Astrocyte of the hippocampus (primary cell): ENCODE measurements around the gene AK4.
"Not testable (repeated sequence)": the region's sequence is repeated elsewhere in the genome, so short reads cannot be mapped to it uniquely, and the experiment has no call there.

ENCODE experiments used
- DNase-seq: peaks from one replicate; pipeline ENCODE4 v3.0.0; 2011; ENCODE audit warnings: low read depth, low spot score

The AK4 gene

DNA sequence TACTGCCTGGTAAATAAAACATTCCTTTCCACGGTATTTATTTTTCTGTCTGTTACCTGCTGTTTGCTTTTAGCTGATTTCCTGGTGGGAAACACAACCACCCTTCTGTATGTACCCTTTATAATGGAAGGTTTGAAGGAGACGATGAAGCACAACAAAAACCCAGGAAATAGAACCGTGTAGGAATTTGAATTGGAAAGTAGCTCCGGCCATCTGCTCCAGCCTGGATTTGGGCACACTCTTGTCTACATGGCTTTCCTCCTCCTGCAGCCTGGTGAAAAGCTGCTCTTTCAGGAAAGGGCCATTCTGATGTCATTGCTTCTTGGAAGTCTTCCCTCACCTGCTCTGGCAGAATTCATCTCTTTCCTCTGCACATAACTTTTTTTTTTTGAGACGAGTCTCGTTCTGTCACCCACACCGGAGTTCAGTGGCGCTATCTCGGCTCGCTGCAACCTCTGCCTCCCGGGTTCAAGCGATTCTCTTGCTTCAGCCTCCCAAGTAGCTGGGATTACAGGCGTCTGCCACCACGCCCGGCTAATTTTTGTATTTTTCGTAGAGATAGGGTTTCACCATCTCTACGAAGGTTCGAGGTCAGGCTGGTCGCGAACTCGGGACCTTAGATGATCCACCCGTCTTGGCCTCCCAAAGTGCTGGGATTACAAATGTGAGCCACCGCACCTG is 2.7 kb downstream of the AK4 start:
- DNase-seq: no peak

DNA sequence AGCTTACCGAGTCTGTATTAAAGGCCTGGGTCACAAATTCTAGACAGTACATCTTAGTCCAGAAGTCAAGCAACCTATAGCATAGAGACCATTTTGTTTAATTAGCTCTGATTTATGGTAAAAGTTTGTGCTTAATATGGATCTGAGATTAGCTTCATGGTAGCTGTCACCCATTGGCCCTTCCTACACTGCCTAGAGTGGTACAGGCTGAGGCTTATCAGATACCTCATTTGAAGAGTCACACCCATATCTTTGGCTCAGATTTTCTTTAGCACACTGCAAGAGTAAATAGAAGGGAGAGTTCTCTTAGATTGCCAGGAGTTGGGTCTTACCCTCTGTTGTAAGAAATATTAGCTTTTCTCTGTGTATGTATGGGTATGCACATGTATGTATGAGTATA is 3.6 kb downstream of the AK4 start:
- DNase-seq: no peak

DNA sequence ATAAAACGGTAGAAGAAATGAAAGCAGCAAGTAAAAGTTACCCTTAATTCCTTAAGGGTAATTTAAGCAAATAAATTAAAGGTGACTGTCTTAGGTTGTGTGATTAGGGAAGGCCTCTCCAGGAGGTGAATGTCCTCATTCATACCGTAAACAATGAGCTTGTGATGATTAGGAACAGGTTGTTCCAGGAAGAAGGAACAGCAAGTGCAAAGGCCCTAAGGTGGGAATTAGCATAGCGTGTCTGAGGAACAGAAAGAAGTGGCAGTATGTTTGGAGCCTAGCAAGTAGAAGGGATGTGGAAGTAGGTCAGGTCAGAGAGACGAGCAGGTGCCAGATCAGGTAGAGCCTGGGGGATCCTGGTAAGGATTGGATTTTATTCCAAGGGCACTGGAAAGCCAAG is 5.6 kb downstream of the AK4 start:
- DNase-seq: no peak

DNA sequence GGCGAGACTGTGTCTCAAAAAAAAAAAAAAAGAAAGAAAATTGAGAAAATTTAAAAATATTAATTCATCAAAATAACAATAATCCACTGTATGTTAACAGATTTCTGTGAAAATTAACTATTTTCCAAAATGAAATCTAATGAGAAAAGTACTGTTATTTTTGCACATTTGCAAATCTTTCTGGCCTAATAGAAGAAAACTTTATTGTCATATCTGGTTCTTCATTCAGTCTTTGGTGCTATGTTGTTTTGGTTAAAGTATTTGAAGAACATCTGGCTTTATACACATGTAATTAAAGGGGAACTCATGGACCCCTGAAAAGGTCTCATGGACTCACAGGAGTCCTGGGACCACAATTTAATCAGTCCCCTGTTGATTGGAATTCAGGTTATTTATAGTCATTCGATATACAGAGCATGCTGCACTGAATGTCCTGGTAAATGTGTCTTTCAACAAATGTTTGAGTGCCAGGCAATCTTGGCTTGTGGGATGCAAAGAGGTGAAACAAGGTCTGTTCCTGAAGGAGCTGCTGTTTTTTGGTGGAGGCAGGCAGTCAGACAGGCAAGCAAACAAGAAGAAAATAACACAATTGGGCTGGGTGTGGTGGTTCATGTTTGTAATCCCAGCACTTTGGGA is 9.0 kb downstream of the AK4 start:
- DNase-seq: no peak

DNA sequence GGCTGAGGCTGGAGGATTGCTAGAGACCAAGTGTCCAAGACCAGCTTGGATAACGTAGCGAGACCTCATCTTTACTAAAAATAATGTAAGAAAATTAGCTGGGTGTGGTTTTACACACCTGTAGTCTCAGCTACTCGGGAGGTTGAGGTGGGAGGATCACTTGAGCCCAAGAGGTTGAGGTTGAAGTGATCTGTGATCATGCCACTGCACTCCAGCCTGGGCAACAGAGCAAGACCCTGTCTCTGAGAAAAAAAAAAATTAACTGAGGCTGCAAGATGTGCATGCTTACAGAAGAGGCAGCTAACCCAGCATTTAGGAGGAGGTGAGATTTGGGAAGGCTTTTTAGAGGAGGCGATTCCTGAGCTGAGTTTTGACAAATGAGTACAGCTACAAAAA is 9.5 kb downstream of the AK4 start:
- DNase-seq: no peak

DNA sequence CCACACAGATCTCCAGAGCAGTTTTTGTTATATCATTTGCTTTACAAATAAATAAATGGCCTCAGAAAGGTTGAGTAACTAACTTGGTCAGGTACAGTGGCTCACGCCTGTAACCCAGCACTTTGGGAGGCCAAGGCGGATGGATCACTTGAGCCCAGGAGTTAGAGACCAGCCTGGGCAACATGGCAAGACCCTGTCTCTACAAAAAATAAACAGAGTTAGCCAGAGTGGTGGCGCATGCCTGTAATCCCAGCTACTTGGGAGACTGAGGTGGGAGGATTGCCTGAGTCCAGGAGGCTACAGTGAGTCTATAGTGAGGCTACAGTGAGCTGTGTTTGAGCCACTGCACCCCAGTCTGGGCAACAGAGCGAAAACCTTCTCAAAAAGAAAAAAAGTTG is 11.3 kb downstream of the AK4 start:
- not testable (repeated sequence) for DNase-seq

DNA sequence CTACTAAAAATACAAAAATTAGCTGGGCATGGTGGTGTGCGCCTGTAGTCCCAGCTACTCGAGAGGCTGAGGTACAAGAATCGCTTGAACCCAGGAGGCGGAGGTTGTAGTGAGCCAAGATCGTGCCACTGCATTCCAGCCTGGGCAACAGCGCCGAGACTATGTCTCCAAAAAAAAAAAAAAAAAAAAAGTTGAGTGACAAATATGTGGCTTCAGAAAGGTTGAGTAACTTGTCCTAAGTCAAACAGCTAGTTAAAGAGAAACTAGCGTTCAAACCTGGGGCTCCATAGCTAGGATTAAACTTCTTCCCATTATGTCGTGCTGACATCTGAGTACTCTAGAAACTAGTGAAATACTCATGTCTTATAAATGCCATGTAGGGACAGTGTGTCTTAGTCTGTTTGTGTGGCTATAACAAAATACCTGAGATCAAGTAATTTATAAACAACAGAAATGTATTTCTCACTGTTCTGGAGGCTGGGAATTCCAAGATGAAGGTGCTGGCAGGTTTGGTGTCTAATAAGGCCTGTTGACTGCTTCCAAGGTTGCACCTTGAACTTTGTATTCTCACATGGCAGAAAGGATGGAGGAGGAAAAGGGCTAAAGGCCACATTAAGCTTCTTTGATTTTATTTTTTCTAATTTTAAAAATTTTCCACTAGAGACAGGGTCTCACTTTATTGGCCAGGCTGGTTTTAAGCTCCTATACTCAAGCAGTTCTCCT is 12.0 kb downstream of the AK4 start:
- DNase-seq: no peak

DNA sequence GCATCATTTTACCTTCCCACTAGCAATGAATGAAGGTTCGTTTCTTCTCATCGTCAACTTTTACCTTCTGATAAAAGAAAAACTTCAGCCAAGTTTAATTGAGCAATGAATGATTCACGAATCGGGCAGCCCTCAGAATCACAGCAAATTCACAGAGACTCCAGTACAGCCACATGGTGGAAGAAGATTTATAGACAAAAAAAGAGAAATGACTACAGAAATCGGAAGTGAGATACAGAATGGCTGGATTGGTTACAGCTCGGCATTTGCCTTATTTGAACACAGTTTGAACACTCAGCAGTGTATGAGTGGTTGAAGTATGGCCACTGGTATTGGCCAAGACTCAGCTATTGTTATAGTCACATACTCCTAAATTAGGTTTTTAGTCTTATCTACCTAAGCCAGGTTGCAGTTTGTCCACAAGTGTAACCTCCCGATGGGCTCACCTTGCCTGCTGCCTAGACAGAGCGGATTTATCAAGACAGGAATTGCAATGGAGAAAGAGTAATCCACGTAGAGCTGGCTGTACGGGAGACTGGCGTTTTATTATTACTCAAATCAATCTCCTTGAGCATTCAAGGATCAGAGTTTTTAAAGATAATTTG is 15.3 kb downstream of the AK4 start:
- DNase-seq: no peak

DNA sequence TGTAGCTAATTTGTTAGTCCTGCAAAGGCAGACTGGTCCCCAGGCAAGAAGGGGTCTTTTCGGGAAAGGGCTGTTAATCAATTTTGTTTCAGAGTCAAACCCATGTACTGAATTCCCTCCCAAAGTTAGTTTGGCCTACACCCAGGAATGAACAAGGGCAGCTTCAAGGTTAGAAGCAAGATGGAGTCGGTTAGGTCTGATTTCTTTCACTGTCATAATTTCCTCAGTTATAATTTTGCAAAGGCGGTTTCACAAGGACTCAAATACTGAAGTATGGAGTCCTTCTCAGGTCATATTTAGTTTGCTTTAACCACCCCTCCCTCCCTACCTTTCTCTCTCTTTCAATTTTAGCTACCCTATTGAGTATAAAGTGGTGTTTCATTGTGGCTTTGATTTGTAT is 16.1 kb downstream of the AK4 start:
- DNase-seq: not testable (repeated sequence)

DNA sequence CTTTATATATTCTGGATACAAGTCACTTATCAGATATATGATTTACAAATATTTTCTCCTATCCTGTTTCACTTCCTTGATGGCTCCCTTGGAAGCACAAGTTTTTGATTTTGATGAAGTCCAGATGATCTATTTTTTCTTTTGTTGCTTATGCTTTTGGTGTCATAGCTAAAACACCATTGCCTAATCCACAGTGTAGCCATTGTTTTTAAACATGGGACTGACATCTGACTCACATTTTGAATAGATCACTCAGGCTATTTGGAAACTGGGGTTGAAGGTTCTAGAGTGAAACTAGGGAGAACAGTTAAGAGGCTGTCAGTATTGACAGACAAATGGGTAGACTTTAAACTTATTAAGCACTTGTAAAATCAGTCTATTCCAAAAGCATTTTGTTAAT is 16.6 kb downstream of the AK4 start:
- DNase-seq: no peak

DNA sequence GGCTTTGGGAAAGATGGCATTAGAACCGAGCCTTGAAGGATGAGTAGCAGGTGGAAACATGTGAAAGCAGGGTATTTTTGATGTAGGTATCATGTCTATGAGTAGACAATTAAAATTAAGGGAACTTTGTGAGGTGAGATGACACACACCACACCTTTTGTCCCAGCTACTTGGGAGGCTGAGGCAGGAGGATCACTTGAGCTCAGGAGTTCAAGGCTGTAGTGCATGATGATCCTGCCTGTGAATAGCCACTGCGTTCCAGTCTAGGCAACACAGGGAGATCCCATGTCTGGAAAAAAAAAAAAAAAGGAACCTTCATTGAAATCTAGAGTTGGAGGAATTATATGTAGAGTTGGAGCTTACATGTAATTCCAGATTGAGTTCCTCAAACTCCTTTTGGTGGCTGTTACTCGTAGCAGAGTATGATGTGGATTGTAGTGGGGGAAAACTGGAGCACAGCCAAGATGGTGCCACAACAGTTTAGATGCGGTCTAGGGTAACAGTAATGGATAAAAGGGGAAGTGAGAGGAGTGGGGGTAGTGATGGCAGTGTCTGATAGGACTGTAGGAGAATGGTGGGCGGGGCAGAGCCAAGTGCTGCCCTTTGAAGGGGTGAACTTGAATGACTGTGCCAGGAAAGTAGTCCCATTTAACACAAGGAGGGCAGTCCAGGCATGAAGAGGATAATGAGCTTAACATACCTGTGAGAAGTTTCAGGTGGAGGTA is 17.4 kb downstream of the AK4 start:
- no peak for DNase-seq

DNA sequence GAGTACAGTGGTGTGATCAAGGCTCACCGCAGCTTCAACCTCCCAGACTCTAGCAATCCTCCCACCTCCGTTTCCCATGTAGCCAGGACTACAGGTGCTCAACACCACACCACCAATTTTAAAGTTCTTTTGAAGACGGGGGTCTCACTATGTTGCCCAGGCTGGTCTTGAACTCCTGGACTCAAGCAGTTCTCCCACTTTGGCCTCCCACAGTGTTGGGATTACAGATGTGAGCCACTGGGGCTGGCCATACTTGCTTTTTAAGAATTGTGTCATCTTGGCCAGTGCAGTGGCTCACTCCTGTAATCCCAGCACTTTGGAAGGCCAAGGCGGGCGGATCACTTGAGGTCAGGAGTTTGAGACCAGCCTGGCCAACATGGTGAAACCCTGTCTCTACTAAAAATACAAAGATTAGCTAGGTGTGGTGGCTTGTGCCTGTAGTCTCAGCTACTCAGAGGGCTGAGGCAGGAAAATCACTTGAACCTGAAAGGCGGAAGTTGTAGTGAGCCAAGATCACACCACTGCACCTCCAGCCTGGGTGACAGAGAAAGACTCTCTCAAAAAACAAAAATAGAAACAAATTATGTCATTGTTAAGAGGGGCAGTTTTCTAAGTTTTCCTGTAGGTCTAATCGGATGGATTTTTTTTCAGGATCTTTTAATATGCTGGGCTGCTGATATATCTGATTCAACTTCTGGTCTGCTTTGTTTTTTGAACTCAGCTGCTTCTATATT is 18.7 kb downstream of the AK4 start:
- DNase-seq: no peak

DNA sequence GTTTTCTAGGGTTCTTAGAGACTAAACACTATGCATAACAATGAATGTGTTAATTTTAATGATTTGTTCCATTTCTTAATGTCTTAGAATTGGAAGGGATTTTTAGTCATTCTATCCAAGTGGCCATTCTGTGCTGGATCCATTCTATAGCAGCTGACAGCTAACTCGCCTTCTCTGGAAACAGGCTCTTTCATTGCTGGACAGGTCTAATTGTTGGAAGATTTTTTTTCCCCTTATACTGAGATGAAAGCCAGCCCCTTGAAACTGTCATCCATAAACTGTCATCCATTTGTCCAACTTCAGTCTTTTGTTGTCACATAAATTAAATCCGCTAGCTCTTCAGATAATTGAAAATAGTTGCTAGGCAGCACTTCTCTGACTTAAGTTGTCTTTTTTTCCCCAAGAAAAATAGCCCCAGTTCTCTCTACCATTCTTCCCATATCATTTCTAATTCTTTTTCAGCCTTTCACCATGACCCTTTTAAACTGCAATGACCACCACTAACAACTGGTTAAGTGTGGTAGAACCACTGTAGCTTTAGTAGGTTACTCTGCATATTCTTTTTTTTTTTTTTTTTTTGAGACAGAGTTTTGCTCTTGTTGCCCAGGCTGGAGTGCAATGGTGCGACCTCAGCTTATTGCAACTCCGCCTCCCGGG is 19.7 kb downstream of the AK4 start:
- no peak for DNase-seq

DNA sequence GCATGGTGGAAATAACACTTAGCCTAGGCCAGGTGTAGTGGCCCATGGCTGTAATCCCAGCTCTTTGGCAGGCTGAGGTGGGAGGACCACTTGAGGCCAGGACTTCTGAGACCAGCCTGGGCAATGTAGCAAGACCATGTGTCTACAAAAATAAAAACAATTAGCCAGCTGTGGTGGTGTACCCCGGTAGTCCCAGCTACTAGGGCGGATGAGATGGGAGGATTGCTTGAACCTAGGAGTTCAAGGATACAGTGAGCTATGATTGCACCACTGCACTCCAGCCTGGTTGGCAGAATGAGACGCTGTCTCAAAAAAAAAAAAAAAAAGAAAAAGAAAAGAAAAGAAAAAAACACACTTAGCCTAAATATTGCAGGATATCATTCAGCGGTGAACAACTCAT is 20.9 kb downstream of the AK4 start:
- no peak for DNase-seq

DNA sequence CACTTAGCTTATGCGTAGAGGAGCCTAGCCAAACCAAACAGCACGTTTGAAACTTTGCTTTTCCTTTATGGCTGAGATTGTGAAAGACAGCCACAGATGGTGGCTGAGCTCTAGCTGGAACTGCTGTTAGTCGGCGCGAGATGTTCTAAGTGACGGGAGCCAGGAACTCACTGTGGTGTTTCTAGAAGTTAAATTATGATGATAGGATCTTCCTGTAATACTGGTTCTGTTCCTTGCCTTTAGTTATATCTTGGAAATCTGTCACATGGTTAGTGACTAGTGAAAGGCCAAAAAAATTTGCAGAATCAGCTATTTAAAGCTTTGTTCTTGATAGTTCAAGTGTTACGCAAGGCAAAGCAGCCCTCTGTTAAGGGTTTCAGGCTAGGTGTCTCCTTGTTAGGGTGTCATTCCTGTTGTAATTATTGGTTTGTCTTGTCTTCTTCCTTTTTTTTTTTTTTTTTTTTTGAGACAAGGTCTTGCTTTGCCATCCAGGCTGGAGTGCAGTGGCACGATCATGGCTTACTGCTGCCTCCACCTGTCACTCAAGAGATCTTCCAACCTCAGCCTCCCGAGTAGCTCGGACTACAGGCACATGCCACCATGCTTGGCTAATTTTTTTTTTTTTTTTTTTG is 22.6 kb downstream of the AK4 start:
- peak; percentile 37 for DNase-seq

DNA sequence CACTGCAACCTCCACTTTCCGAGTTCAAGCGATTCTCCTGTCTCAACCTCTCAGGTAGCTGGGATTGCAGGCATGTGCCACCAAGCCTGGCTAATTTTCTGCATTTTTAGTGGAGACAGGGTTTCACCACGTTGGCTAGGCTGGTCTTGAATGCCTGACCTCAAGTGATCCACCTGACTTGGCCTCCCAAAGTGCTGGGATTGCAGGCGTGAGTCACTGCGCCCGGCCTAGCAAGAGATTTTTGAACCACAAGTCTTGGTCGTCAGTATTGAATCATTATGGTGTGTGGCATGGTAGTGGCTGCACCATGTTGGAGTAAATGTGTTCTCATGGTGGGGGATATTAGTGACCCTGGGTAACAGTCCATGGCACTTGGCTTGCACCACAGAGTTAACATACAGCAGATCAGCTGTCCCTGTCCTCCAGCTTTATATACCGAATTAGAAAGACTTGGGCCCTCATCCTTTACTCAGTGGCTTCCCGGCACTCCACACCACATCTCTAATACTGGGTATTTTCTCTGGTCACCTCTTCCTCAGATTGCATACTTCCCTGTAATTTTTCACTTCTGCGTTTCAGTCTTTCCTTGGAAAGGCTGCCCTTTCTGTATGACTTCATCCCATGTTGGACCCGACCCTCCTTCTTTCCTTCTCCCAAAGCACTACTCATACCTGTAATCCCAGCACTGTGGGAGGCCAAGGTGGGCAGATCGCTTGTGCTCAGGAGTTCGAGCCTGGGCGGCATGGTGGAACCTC is 25.1 kb downstream of the AK4 start:
- DNase-seq: no peak

DNA sequence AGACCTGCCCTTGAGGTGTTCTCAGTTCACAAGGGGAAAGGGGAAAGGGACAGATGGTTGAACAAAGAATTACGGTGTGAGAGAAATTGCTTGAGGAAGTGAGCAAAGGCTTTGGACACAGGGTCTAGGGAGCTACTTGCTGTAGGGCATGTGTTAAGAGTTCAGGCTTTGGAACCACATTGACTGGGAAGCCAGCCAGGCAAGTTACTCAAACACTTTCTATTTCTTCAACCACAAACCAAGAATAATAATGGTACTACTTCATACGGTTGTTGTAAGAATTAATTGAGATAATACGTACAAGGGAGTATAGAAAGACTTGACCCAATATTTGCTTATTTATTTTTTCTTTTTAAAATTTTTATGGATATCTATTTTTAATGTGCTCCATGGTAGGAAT is 26.6 kb downstream of the AK4 start:
- peak; percentile 97 for DNase-seq

DNA sequence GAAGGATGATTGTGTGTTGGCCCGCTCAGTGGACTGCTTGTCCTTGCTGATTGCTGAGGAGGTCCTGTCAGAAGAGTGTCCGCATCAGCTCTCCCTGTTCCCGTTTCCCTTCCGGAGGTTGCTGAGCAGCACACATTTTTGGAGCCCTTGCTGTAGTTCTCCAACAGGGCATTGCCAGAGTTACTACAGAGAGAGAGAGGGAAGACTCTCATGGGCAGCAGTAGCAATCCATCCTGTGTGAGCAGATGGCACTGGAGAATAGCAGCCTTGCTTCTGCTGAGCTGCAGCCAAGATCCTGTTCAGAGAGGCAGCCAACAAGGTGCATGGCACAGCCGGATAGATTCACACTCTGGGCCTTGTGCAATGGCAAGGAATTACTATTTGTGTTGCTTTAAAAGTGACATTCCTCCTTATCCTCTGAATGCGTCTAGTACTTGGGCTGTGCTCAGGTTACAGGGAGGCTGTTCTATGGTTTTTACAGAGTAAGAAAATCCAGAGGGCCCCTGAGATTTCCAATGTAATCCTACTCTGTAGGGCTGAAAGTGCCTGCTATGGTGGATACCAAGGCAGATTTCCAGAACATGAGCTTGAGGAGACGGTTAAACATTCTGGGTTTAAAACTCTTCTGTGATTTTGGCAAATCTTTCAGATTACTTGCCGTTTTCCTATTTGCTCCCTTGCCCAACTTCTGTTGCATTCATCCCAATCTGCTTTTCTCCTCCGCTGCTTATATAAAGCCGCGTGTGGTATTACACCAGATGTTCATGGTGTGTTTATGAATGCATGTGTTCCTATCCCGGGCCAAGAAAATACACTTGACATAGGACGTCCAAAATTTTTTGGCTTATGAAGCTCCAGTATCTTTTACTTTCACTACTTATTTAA is 27.4 kb downstream of the AK4 start:
- DNase-seq: peak; percentile 38

DNA sequence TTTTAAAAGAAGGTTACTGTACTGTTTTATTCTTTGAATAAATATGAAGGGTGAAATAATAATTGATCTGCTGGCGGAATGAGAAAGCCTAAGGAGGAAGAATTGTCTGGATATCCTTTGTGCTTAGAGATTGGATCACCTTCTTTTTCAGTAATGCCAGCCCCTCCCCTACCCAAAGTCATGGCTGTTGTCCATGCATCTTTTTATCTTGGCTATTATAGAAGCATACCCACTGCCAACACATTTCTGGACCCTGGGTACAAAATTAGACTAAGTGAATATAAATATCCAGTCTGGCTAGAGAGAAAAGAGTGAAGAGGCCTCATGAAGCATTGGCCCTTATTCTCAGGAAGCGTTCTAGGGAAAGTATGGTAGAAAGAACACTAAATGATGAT is 28.1 kb downstream of the AK4 start:
- peak; percentile 18 for DNase-seq
